HG02840 (cell line): ENCODE data around the gene HOXD10.

Source experiments
- ATAC-seq: cut with Tn5 transposase; IDR thresholded peaks from one replicate; pipeline ENCODE4 v1.9.1; 2021; ENCODE audit warnings: mild to moderate bottlenecking, moderate library complexity, moderate number of reproducible peaks; ENCODE audit not compliant: unreplicated experiment, low FRiP score

Gene HOXD10

DNA sequence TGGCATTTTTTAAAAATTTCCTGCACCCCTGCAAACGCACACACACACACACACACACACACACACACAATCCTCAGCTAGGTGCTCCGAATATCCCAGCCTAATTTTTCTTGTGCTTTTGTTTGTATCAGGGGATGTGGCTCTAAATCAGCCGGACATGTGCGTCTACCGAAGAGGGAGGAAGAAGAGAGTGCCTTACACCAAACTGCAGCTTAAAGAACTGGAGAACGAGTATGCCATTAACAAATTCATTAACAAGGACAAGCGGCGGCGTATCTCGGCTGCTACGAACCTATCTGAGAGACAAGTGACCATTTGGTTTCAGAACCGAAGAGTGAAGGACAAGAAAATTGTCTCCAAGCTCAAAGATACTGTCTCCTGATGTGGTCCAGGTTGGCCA, 22.2 kb upstream of the HOXD10 start:
- ATAC-seq, result no peak

DNA sequence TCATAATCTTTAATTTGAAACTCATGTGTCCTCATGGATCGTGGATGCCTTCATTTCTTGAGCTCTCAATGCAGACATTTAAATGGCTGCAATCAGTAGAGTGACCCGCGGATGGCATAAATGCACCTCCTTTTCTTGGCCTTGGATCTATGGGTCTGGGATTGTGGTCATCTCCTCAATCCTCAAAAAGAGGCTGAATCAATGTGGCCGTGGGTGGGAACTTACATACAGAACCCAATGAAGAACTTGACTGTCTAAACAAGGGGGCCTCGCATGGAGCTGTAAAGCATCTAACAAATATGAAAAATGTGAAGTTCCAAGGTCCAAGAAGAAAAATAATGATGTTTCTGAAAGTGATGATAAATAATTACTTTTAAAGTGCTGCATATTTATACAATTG, 21.2 kb upstream of the HOXD10 start:
- no peak for ATAC-seq

DNA sequence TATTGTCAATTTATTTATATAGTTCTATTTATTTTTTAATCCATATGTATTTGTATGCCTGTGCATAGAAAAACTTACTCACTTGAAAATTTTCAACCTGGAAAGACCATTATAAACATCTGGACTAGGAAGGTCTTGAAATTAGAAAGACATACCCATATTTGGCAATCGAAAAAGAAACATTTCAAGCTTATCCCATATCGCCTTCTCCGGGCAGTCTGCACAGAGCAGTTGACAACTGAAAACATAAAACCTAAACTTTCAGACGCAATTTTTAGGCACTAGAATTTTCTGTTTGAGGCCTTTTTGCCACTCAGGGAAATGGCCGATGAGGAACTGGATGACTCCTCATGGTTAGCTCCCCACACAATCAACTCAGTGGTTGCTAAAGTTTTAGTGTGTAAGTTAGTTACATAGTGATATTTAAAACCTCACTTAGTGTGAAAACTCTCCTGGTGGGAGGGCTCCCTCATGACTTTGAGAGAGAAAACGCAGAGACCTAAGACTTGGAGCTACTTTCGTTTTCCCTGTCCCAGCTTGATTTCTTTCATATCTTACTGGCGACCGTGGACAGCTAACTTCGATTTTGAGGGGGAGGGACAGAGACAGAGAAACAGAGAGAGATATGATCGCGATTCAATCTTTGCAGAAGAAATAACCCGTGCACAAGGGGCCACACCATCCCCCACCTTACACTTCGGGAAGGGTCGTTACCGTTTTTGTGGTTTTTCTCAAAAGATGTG, 20.2 kb upstream of the HOXD10 start:
- ATAC-seq, result no peak

DNA sequence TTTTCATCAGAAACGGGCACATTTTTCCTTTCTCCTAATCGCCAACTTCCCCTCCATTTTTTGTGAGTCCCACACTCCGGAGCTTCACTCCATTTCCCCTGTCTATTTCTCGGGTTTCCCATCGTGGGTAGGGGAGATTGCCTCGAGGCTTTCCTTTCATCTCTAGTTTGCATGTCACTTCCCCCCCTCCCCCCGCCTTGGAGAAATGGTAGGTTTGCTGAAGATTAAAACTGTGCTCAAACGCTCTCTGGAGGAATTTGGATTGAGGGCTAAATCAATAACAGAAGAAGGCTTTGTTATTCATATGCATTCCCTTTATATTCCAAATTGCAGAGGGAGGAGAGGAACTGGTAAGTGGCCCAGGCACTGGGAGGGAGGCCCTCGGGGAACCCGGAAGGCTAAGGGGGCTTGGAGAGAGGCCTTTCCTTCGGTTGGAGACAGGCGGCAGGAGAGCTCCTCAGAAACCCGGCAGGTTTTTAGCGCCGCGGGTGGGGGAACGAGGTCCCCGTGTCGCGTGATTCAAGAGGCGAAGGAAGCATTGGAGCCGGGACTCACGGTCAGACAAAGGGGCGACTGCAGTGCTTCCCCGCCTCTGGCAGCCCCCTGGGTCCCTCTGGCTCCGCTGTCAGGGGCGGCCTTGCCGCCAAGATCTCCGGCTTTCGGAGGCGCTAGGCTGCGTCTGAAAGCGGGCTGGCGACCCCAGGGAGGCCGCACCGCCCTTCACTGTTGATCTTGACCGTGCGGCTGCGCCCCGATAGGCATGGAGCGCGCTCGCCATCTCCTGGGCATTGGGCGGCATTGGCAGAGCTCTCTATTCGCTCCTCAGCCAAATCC, 19.4 kb upstream of the HOXD10 start:
- ATAC-seq, result no peak

DNA sequence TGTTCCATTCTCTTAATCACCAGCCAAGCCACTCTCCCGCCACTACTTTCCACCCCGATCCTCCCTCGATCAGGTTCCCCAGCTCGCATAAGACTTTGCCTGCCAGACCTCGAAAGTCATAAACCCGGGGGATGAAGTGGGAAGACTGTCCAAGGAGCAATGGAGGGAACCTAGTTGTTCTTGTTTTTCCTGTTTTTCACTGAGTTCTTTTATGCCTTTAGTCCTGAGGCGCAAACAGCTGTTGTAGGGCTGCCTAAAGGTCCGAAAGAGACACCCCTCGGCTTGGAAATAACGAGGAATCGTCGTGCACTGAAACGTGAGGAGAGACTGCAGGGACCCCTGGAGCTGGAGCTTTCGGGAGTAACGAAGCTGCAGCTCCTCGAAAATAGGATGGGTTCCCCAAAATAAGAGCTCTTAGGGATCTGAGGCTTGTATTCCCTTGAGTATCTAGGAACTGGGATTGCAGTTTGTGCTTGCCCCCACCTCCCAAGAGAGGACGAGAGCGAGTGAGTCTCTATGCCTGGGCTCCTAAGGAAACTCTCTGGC, 18.7 kb upstream of the HOXD10 start:
- ATAC-seq, result no peak

DNA sequence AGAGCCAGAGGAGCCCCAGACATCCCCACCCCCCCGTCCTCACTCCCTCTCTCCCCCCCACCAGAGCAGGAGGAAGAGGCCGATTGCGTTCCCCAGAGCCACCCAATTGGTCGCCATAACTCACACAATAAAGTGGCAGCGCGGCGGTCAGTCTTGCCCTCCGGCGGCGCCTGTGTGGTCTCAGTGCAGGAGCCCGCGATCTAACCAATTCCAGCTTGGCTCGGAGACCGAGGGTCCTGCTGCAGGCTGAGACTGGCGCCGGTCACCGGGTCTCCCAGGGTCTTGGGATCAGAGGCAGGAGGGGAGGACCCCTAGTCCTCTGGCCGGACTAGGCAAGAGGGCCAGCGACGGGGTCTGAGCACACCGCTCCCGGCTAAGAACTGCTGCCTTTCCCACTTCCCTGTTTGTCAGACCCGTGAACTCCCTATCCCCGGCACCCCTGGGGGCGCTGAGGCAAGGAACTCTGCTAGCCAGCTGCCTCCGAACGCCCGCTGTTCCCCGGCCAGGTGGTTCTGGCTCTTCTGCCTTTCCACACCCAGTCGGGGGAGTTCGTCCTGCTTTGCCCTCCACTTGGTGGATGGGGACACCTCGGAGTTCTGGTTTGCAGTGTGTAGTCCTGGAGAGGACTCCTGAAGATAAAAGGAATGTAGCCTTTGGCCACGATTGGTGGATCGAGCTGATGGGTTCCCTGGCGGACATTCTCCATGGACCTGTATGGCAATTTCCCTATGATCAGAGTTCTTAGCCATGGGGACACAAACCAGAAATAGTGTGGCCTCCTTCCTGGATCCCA, 18.0 kb upstream of the HOXD10 start:
- ATAC-seq, result no peak

DNA sequence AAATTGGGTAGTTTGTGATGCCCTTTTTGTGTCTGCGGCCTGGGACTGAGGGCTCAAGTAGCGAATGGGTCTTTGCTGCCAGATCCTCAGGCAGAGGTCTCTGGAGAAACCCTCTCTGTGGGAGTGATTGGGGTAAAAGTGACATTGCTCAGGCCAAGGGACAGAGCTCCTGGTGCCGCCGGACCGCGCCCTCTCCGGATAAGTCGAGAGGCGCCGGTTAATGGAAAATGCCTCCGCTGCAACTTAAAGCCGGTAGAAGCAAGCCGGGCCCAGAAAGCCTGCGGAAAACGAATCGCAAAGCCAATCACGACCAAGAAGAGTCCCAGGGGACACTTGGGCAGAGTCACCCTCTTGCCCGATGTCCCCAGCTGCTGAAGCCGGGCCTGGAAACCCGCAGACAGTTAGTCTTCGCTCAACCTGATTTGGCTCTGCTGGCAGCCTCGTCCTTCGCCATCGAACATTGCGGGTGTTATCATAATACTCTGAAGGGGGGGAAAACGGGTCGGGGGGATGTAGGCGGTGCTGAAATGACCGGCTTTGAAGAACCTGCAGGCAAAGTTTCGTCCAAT, 17.3 kb upstream of the HOXD10 start:
- ATAC-seq, result no peak

DNA sequence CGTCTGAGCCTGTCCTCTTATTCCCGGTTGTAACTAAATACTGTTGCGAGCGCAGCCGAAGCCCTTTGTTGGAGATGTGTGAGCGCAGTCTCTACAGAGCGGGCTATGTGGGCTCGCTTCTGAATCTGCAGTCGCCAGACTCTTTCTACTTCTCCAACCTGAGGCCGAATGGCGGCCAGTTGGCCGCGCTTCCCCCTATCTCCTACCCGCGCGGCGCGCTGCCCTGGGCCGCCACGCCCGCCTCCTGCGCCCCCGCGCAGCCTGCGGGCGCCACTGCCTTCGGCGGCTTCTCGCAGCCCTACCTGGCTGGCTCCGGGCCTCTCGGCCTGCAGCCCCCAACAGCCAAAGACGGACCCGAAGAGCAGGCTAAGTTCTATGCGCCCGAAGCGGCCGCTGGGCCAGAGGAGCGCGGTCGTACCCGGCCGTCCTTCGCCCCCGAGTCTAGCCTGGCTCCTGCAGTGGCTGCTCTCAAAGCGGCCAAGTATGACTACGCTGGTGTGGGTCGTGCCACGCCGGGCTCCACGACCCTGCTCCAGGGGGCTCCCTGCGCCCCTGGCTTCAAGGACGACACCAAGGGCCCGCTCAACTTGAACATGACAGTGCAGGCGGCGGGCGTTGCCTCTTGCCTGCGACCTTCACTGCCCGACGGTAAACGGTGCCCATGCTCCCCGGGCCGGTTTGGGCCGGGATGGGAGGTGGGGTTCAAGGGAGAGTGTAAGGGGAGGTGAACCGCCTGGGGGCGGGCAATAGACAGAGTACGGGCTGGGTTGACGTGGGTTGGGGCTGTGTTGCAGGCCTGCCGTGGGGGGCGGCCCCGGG, 16.6 kb upstream of the HOXD10 start, which contains the start of gene HOXD12:
Gene HOXD12, plus strand, starts transcription at position 68 of the 819 bp plus-strand sequence. Its CDS starts 7 bp downstream, at position 75.
- ATAC-seq, result no peak

DNA sequence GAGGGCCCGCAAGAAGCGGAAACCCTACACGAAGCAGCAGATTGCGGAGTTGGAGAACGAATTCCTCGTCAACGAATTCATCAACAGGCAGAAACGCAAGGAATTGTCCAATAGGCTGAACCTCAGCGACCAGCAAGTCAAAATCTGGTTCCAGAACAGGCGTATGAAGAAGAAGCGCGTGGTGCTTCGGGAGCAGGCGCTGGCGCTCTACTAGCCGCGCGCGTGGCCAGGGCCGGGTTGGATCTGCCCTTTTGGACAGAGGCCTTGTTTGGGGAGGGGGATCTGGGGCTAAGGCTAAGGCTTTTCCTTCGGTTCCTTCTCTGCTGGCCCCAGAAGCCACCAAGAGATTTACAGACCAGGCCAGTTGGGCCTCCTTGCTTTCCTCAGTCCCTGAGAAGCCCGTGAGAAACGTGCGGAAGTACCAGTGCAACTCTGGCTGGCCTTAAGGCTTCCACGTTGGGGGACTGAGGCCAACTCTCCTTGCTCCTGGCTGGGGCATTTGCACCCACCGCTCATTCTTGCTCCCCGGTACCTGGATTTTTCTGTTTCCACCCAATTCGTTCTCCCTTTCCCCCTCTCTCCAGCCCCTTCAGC, 15.9 kb upstream of the HOXD10 start:
- ATAC-seq, result no peak

DNA sequence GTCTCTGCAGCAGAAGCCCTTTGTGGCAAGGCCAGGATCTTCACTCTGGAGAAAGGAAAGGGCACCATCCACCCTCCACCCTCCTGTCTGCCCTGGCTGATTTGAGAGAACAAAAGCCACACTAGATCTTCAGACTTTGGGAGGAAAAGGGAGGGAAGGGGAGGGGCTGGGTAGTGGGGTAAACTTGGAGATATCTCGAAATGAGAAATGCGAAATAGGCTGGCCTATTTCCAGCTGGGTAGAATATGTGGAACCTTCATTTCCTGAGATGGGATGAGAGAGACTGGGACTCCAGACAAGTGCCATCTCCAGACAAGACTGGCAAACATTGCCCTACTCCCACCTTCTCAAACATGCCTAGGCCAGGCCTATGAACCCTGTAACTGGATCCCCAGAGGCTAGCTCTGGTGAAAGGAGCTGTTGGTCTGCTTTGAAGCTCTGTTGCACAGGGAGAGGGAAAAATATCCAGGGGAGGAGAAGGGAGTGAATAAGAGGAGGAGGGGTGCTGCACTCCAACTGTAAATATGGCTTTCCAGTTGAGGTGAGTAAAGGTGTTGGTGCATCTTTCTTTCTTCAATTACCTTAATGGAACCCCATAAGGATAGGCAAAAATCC, 15.3 kb upstream of the HOXD10 start:
- no peak for ATAC-seq

DNA sequence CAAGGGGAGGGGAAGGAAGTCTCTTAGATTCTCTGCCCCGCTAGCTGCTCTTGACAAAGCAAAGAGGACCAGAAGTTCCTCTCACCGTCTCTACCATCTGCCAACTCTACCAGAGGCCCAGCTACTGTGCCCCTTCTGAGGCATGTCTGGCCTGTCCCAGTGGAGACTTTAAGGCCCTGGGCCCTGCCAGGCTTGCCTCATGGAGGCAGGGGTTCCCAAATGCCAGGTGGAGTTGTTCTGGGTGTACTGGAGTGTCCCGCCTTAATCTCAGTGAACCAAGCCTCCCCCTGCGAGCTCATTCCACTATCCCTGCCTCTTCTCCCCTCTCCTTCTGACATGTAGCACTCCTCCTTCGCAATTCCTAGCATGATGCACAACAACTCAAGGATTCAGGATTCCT, 14.7 kb upstream of the HOXD10 start:
- ATAC-seq, result no peak

DNA sequence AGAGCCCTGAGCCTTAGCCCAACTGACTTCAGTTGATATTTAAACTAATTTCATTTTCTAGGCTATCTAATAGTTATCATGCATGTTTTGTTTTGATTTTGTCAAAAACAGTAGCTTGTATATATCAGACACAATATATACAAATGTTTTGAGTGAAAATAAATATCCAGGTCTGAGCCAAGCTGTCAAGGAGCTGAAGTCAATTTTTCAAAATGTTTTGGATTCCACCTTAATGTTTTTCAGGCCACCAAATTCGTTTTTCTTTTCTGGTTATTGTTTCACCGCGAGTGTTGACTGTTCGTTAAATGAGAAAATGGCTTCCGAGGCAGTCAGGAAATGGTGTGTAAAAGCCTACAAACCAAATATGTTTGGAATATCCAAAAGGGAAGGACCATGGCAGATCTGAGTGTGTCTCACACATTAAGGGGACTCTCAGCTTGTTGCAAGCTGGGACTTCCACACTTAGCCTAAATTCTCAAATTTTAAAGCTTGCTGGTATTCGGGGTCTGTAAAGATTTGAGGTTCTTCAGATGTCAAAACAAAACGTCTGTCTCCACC, 14.2 kb upstream of the HOXD10 start:
- no peak for ATAC-seq

DNA sequence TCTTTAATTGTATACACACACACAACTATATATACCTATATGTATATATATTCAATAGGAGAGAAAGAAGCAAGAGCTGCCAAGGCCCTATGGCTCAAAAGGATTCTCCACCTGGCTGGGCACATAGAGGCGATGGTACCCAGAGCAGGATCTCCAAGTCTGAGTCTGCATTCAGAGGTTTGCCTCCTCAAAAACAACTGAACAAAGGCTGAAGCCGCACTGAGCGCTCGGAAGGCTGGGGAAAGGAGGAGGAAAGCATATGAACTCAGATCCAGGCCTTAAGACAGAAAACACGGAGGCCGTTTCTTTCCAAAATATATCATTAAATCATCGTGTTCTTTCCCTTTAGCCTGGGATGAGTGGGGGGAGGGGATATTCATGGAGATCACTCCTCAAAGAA, 13.4 kb upstream of the HOXD10 start:
- no peak for ATAC-seq

DNA sequence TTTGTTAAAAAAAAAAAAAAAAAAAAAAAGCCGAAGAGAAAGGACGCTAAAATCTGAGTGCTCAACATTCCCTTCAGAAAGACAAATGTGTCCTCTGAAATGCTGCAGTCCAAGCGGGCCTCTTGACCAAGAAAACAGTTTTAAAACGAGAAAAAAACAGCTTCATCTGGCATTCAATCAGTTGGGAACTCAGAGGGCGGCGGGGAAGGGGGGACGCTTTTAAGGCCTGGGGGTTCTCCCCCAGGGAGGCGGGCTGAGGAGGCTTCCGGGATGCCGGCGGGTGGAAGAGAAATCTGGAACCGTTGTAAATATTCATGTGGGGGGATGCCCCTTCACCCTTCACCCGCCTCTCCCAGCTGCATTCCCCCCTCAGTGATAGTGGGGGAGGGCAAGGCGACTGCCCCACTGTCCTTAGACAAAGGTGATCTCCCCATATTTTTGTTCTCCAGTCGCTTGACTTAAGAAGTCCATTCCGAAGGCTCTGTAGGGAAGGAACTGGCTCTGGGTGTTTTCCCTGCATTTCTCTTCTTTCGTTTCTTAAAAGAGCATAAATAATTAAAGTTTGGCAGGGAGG, 12.7 kb upstream of the HOXD10 start:
- no peak for ATAC-seq

DNA sequence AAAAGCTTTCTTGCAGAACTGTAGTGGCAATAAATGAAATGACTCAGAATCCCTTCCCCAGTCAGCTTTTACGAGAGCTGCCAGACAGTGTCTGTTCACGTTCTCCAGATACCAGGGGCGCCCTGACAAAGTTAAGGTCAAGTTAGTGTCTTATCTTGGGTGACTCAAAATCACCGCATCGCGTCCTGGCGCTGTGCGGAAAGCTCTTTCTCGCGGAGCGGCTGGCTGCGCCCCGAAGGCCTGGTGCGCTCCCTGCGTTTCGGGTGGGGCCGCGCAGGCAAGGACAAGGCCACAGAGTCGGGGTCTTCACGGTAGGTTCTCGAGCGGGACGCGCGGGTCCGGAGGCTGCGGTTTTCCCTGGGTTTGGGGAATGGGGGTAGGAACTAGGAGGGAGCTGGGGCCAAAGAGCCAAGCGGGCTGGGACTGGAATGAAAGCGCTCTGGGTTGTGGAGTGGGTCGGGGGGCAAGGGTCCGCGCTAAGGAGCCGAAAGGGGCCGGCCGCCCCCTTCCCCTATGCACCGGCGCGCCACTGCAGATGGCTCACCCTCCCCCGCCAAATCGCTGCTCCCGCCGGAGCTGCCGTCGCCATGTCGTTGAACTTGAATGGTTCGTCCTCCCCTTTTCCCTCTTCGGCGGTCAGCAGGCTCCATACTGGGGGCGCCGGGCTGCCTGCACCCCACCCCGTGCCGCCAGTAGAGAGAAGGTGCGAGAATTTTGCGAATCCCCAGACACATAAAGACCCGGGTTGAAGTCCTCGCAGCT, 12.1 kb upstream of the HOXD10 start:
- no peak for ATAC-seq

DNA sequence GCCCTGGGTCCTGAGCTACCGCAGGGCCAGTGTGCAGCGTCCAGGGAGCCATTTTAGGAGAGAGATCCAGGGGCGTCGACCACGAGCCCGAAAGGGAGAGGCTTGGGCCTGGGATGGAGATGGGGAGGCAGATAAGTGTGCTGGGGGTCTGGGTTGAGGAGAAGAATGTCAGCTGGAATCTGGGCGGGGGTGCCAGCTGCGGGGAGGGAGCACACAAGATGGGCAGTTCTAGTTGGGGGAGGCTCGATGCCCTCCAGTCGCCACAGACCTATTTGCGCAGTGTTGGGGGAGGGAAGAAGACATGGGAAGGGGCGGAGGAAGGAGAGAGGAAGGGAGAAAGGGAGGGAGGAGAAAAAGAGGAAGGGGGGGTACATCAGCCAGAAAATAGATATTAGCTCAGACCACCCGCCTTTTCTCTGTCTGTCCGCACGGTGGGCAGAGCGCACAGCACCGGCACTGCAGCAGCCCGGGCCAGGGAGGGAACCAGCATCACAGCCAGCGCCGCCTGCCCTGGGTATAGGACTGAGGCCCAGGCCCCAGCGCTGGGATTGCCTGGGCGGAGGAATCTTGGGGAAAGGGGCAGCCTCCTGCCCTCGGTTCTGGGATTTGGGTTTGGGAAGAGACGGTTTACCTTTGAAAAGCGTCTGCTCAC, 11.4 kb upstream of the HOXD10 start:
- ATAC-seq, result no peak
